LNCAP (cell line): ENCODE measurements around the gene CGNL1.

ENCODE experiments used
- TF ChIP-seq, protein P1 (sequence below): fragments of 450-650 bp; IDR thresholded peaks from 2 replicates; pipeline ENCODE4 v1.5.1; 2017; ENCODE audit warnings: mild to moderate bottlenecking

The CGNL1 gene

DNA sequence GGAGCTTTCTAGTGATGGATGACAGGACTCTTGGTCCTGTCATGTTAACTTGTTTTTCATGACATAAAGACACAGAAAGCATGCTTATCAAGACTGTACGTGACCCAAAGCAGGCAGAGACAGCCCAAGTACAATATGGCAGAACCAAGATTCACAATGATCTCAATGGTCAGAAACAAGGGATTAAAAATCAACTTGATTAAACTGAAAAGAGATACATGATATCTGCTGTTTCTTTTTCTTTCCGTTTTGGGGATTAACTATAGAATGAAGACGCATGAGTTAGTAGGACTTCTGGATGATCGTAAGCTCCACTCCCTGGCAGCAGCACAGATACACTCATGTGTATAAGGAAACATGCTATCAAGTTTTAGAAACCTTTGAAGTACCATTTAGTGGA, 117.0 kb downstream of the CGNL1 start:
- TF ChIP-seq, protein P1, sequence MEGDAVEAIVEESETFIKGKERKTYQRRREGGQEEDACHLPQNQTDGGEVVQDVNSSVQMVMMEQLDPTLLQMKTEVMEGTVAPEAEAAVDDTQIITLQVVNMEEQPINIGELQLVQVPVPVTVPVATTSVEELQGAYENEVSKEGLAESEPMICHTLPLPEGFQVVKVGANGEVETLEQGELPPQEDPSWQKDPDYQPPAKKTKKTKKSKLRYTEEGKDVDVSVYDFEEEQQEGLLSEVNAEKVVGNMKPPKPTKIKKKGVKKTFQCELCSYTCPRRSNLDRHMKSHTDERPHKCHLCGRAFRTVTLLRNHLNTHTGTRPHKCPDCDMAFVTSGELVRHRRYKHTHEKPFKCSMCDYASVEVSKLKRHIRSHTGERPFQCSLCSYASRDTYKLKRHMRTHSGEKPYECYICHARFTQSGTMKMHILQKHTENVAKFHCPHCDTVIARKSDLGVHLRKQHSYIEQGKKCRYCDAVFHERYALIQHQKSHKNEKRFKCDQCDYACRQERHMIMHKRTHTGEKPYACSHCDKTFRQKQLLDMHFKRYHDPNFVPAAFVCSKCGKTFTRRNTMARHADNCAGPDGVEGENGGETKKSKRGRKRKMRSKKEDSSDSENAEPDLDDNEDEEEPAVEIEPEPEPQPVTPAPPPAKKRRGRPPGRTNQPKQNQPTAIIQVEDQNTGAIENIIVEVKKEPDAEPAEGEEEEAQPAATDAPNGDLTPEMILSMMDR, result no peak

DNA sequence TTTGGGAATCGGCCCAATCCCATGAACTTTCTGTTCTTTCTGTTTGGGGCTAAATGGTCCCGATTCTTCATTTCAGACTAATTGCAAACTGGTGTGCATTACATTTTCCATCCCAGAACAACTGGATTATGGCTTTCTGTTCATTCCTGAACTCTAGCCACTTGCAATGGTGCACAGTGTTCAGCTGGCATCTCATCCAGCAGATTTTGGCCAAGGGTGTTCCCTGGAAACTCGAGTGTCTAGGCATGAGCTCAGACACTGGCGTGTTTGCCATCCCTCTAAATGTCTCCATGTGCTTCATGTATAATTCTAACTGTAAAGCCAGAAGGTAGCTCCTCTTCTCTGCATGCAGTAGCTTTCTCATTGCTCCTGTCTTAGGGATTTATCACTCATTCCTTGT, 118.3 kb downstream of the CGNL1 start:
- TF ChIP-seq, protein P1, result no peak

DNA sequence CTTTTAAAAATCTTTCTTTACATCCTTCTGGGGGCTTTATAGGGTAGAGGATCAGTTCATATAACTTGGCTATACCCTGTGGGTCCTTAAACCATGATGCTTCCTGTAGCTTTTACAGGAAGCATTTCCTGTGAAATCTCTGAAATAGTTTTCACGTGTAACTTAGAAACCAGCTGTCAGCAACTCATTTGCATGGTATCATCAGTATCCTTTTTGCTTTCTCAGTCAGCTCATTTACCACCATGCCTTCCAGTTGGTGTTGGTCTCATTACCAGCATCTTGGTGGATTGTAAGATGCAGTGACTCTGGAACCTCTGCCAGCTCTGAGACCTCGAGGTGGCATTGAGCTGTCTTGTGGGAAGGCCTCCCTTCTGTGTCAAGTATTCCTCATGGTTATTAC, 118.7 kb downstream of the CGNL1 start:
- TF ChIP-seq, protein P1, result no peak

DNA sequence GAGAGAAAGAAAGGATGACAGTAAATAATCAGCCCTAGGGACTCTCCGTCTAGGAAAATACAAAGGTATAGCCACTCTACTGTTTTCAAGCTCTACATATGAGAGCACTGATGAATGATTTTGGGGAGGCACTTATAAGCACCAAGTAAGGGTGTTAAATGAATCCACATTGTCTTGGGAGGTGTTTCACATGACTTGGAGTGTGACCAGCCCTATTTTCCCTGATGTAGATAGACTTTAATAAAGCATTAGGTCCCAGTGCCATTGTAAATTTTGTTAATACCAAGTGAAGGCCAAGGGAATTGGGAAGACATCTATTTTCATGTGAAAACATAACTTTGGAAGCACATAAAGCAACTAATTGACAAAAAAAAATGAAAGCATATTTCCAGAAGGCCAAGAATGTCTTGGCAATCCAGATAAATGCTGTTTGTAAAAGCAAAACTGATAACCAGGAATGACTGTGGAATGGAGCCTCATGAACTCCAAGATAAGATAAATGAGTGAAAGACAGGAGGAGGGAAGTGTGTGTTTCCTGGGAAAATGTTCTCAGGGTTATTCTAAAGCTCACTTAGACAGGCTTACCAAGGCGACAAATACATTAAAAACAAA, 119.4 kb downstream of the CGNL1 start:
- TF ChIP-seq, protein P1, result no peak

DNA sequence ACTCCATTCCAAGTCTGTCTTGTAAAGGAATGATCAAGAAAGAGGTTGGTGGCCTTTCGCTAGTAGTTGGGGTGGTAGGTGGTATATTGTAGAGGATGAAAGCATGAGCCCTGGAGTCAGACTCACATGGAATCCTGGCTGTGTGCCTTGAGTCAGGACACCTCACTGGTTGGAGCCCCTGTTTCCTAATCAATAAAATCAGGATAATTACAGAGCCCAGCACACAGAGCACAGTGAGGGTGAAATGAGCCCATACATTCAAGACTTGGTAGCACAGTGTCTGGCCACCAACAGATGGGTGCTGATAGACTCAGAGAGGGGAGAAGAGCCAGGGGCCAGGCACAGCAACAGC, 120.3 kb downstream of the CGNL1 start:
- TF ChIP-seq, protein P1, result no peak

DNA sequence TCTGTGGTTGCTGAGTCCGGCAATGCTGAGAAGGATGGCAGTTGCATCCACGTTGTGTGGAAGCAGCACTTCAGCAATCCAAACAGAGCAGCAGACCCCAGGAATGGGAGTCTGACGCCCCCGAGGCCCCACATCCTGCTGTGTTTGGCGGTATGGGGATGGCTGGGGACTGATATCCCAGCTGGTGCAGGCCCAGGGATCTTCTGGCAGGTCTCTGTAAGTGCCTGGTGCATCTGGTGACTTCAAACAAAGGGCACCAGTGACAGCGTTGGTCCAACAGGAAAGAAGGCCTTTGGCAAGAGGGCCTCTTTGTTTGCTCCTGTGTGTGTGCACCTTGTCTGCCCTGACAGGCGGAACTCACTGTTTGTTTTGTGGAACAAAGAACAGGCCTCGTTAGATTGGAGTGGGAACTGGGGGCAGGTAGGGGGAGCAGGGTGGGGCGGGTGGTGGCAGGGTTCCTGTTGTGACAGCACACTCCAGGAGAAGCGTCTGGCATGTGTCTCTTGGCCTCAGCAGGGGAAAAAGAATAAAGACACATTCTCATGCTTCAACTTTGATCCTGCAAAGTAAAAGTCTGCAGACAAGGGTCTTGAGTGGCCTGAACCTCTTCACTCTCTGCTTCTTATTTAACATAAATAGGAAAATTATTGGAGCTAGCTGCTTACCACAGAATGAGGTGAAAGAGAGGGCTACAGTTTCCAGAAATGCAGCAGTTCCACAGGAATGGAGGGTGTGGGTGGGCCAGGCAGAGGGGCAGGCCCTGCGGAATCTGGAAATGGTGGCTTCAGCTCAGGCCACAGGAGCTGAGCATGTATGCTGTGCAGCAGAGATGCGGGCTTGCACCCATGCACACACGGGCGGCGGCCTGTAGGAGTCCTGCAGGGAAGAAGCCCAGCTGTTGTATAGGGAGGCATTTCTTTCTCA, 120.9 kb downstream of the CGNL1 start:
- TF ChIP-seq, protein P1, result no peak

DNA sequence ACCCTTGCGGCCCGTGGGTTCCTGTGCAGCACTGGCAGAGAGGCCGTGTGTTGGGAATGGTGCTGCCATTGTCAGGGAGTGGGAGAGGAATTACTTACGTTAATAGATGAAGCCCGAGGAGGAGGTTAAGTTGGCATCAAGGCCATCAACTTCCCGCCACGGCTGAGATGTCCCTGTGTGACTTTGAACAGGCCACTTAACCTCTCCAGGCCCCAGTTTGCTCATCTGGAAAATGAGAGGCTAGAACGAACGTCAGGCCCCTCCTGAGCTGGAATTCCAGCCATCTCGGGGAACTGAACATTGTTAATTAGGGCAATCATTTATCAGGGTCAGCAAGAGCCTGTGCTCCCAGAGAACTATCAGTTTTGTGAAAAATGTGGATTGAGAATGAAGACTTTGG, 124.0 kb downstream of the CGNL1 start:
- TF ChIP-seq, protein P1, result no peak
